Measurements from ENCODE around the gene ADAMTS14. TPM values are rescaled to one million over a fixed set of nuclear protein-coding genes. Genes with fewer than 3 reads are reported as not detected.

Gene ADAMTS14
- total RNA-seq, 2 experiments from 2014 or later, result not detected

DNA sequence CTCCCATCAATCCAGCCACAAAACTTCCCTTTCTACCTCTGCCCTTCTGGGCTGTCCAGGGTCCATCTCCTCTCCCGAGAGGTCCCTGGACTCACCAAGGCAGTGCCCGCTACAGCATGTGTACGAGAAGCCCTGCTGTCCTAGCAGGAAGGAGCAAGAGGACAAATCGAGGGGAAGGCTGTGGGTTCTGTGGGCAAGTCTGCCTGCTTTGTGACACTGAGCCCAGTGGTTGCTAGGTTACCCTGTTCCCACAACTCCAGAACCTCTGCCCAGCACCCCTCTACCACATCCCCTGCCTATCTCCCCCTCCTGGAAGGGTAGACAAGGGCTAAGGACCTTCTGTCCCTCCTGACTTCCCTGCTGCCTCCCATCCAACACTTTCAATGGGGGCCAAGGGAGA is 112.9 kb downstream of the ADAMTS14 start, which contains the start of gene TBATA:
Gene TBATA (minus strand): TSS at position 188 of the 400 bp plus-strand sequence. CDS start 1,998 bp downstream, outside the sequence.
- H3K27ac Mint-ChIP-seq, result no peak within 1 kb of the TSS
- Histone ChIP-seq H3K4me3 (ENCODE audit: low read length) (no peak within 1 kb of the TSS), H3K27ac (ENCODE audit: low read depth in 1 of 2, low read length in 2 of 2) (no peak within 1 kb of the TSS), H3K27me3 (ENCODE audit: control insufficient read depth in 1 of 2, insufficient read depth in 2 of 2, low read length in 2 of 2) (peaks cover 0 to 8% of the 10 kb centered on the region in 2 experiments), H3K9me3 (ENCODE audit: control insufficient read depth in 1 of 2, insufficient read depth in 1 of 2, low read length in 2 of 2) (no peaks in the 10 kb centered on the region), H3K36me3 (ENCODE audit: insufficient read depth, low read length) (no peaks in the 10 kb centered on the region), H3K4me1 (ENCODE audit: insufficient read depth, low read length) (peaks cover 6% of the 10 kb centered on the region)
- no peak for ATAC-seq (ENCODE audit: poor library complexity)
- no peaks in the 10 kb centered on the region for H3K27me3 Mint-ChIP-seq
- peak in 1 of 14 experiments; percentile 22 for DNase-seq
- no peak within 1 kb of the TSS for H3K4me3 Mint-ChIP-seq
- POLR2A ChIA-PET, result no interaction called here
- H3K9me3 Mint-ChIP-seq, result no peaks in the 10 kb centered on the region
- no peaks in the 10 kb centered on the region for H3K4me1 Mint-ChIP-seq (ENCODE audit: low read depth)
- TF ChIP-seq, protein P1, sequence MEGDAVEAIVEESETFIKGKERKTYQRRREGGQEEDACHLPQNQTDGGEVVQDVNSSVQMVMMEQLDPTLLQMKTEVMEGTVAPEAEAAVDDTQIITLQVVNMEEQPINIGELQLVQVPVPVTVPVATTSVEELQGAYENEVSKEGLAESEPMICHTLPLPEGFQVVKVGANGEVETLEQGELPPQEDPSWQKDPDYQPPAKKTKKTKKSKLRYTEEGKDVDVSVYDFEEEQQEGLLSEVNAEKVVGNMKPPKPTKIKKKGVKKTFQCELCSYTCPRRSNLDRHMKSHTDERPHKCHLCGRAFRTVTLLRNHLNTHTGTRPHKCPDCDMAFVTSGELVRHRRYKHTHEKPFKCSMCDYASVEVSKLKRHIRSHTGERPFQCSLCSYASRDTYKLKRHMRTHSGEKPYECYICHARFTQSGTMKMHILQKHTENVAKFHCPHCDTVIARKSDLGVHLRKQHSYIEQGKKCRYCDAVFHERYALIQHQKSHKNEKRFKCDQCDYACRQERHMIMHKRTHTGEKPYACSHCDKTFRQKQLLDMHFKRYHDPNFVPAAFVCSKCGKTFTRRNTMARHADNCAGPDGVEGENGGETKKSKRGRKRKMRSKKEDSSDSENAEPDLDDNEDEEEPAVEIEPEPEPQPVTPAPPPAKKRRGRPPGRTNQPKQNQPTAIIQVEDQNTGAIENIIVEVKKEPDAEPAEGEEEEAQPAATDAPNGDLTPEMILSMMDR (IDR thresholded peaks at IDR 0.05), result no peak
- CTCF ChIA-PET, result no interaction called here
- intact Hi-C loops (cut with DNase I, micrococcal nuclease), result no loop called here
- H3K36me3 Mint-ChIP-seq (ENCODE audit: low read depth), result no peaks in the 10 kb centered on the region

DNA sequence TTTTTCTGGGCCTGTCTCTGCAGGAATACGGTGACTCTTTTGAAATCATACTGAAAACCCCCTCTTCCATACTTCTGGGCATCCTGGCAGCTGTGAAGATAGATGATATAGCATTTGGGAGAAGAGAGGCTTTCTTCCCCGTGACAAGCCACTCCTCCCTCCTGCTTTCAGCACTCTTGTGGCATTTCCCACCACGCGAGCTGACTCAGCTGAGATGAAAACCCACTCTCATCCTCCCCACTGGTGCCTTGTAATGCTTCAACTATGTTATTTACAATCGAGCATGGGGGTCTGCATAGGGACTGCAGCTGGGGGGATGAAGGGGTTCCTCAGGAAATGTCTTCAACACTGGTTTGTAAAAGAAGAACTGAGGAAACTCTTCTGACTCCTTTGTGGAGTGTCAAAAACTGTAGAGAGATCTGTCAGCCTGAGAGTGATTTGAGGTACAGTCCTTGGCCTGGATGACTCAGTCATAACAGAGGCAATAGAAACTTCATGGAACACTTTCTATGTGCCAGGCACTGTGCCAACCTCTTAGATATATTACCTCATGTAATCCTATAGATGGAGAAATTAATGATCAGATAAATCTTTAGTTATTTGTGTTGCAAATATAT is 114.6 kb downstream of the ADAMTS14 start:
- Histone ChIP-seq H3K4me1 (ENCODE audit: insufficient read depth, low read length) (peaks cover 6% of the 10 kb centered on the region), H3K27ac (ENCODE audit: low read depth in 1 of 2, low read length in 2 of 2) (no peak overlapping the region), H3K4me3 (ENCODE audit: low read length) (no peak overlapping the region), H3K27me3 (ENCODE audit: control insufficient read depth in 1 of 2, insufficient read depth in 2 of 2, low read length in 2 of 2) (peaks cover 0 to 8% of the 10 kb centered on the region in 2 experiments), H3K9me3 (ENCODE audit: control insufficient read depth in 1 of 2, insufficient read depth in 1 of 2, low read length in 2 of 2) (no peaks in the 10 kb centered on the region), H3K36me3 (ENCODE audit: insufficient read depth, low read length) (no peaks in the 10 kb centered on the region)
- peak in 1 of 14 experiments; percentile 5 for DNase-seq
- TF ChIP-seq, protein P1 (IDR thresholded peaks at IDR 0.05), result no peak
- H3K4me3 Mint-ChIP-seq, result no peak overlapping the region
- H3K27ac Mint-ChIP-seq, result no peak overlapping the region
- no peaks in the 10 kb centered on the region for H3K4me1 Mint-ChIP-seq (ENCODE audit: low read depth)
- ChIA-PET CTCF (no interaction called here), POLR2A (no interaction called here)
- intact Hi-C loops (cut with DNase I, micrococcal nuclease), result no loop called here
- peaks cover 6% of the 10 kb centered on the region for H3K27me3 Mint-ChIP-seq
- H3K36me3 Mint-ChIP-seq (ENCODE audit: low read depth), result no peaks in the 10 kb centered on the region
- no peak for ATAC-seq (ENCODE audit: poor library complexity)
- no peaks in the 10 kb centered on the region for H3K9me3 Mint-ChIP-seq

DNA sequence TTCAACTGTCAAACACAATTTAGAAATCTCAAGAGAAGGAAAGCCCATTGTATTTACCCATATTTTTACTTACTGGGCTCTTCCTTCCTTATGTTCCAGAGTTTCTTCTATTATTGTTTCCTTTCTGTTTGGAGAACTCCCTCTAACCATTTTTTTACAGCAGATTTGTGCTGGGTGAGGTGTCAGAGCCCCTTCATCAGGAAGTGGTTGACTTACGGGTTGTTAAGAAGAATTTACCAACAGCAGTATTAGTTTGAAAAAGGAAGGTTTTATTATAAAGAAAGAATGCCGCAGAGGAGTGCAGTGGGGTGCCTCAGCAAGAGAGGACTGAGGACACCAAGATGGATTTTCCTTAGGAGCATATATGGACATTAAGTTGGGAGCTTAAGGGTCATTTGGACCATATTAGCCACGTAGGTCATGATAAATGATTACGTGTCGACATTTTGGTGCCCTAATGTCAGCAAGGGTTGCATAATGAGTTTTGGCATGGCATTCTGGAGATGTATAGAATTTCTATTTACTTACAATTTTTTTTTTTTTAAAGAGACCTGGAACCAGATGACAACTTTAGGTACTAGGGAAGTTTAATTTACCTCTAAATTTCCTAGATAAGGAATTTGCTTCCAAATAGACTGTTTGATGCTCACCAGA is 119.2 kb downstream of the ADAMTS14 start:
- H3K27ac Mint-ChIP-seq, result no peak overlapping the region
- TF ChIP-seq, protein P1 (IDR thresholded peaks at IDR 0.05), result no peak
- no peaks in the 10 kb centered on the region for H3K4me1 Mint-ChIP-seq (ENCODE audit: low read depth)

More for the DNA sequence above, 119.2 kb downstream of the ADAMTS14 start:
- Histone ChIP-seq H3K9me3 (ENCODE audit: control insufficient read depth in 1 of 2, insufficient read depth in 1 of 2, low read length in 2 of 2) (no peaks in the 10 kb centered on the region), H3K4me3 (ENCODE audit: low read length) (no peak overlapping the region), H3K27ac (ENCODE audit: low read depth in 1 of 2, low read length in 2 of 2) (no peak overlapping the region), H3K27me3 (ENCODE audit: control insufficient read depth in 1 of 2, insufficient read depth in 2 of 2, low read length in 2 of 2) (no peaks in the 10 kb centered on the region), H3K36me3 (ENCODE audit: insufficient read depth, low read length) (no peaks in the 10 kb centered on the region), H3K4me1 (ENCODE audit: insufficient read depth, low read length) (no peaks in the 10 kb centered on the region)
- intact Hi-C loops (cut with DNase I, micrococcal nuclease), result no loop called here
- ChIA-PET CTCF (no interaction called here), POLR2A (no interaction called here)
- no peak overlapping the region for H3K4me3 Mint-ChIP-seq
- ATAC-seq (ENCODE audit: poor library complexity), result no peak
- peaks cover 27% of the 10 kb centered on the region for H3K27me3 Mint-ChIP-seq
- no peaks in the 10 kb centered on the region for H3K36me3 Mint-ChIP-seq (ENCODE audit: low read depth)
- H3K9me3 Mint-ChIP-seq, result peaks cover under 1% of the 10 kb centered on the region
- DNase-seq, result no peak
